ENCODE measurements around the gene ATP5PO. TPM values are rescaled to one million over a fixed set of nuclear protein-coding genes. Genes with fewer than 3 reads are reported as not detected.

The ATP5PO gene
- total RNA-seq, 3 donors from 2014 or later (not counting 1 experiment from before 2014, with no cell fraction given) = 80.4 to 95.4 (median 94.9) TPM

DNA sequence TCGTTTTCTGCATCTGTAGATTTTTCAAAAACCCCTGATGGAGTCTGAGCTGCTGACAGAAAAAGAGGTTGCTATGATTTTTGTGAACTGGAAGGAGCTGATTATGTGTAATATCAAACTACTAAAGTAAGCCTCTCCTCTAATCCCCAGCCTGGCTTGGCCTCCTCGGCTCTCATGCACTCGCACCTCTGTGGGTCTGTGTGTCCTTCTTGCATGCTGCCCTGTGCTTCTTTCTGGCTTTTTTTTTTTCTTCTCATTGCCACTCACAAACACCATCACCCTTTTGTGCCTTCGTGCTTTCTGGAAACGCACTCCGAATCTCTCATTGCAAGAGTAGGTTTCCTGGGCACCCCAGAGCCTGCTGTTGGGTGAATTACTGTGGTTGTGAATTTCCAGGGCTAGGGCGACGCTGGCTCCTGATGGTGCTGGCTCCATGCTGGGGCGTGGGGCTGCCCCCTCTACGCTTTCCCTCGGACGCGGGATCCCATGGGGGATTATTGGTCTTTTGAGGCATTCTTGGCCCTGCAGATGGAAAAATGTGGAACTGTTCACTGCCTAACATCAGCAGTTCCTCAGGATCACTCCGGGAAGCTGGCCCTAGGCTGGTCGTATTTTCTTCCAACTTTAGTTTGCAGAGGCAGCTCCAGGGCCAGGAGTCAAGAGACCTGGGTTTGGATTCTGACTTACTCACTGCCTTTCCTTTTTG, 56.8 kb downstream of the ATP5PO start:
- Histone ChIP-seq H3K9me3 (ENCODE audit: control insufficient read depth, insufficient read depth, low read length) (no peaks in the 10 kb centered on the region), H3K4me1 (ENCODE audit: control insufficient read depth, insufficient read depth, low read length) (no peaks in the 10 kb centered on the region), H3K4me3 (ENCODE audit: low read length) (no peak overlapping the region), H3K27ac (ENCODE audit: low read length) (no peak overlapping the region), H3K27me3 (ENCODE audit: control insufficient read depth, insufficient read depth, low read length) (no peaks in the 10 kb centered on the region), H3K36me3 (ENCODE audit: control insufficient read depth, insufficient read depth, low read length) (no peaks in the 10 kb centered on the region)
- H3K9me3 Mint-ChIP-seq = no peaks in the 10 kb centered on the region
- H3K4me3 Mint-ChIP-seq = no peak overlapping the region
- intact Hi-C loops (cut with micrococcal nuclease) = no loop called here
- H3K27ac Mint-ChIP-seq = no peak overlapping the region
- DNase-seq (no peak), ATAC-seq (no peak)
- no peaks in the 10 kb centered on the region for H3K4me1 Mint-ChIP-seq
- 82% methylated on average over 15 of the region's 15 CpGs for WGBS (ENCODE audit: insufficient coverage)
- peaks cover 2% of the 10 kb centered on the region in 2 donors for H3K27me3 Mint-ChIP-seq (ENCODE audit: low read depth in 2 of 2)
- H3K36me3 Mint-ChIP-seq = no peaks in the 10 kb centered on the region
- TF ChIP-seq, protein P1, sequence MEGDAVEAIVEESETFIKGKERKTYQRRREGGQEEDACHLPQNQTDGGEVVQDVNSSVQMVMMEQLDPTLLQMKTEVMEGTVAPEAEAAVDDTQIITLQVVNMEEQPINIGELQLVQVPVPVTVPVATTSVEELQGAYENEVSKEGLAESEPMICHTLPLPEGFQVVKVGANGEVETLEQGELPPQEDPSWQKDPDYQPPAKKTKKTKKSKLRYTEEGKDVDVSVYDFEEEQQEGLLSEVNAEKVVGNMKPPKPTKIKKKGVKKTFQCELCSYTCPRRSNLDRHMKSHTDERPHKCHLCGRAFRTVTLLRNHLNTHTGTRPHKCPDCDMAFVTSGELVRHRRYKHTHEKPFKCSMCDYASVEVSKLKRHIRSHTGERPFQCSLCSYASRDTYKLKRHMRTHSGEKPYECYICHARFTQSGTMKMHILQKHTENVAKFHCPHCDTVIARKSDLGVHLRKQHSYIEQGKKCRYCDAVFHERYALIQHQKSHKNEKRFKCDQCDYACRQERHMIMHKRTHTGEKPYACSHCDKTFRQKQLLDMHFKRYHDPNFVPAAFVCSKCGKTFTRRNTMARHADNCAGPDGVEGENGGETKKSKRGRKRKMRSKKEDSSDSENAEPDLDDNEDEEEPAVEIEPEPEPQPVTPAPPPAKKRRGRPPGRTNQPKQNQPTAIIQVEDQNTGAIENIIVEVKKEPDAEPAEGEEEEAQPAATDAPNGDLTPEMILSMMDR (IDR thresholded peaks at IDR 0.05) = no peak

- ATAC-seq (no peak), DNase-seq (no peak)
- H3K4me3 ChIP-seq (ENCODE audit: low read length) = no peak overlapping the region
- peaks cover 2% of the 10 kb centered on the region for H3K27me3 ChIP-seq (ENCODE audit: control insufficient read depth, insufficient read depth, low read length)
- Mint-ChIP-seq H3K4me1 (no peaks in the 10 kb centered on the region), H3K4me3 (no peak overlapping the region), H3K27ac (no peak overlapping the region), H3K27me3 (ENCODE audit: low read depth in 2 of 2) (peaks cover 0 to 5% of the 10 kb centered on the region in 2 donors), H3K36me3 (no peaks in the 10 kb centered on the region), H3K9me3 (no peaks in the 10 kb centered on the region)
- no peak overlapping the region for H3K27ac ChIP-seq (ENCODE audit: low read length)
- no peaks in the 10 kb centered on the region for H3K36me3 ChIP-seq (ENCODE audit: control insufficient read depth, insufficient read depth, low read length)
- WGBS (ENCODE audit: insufficient coverage) = 86% methylated on average over 25 of the region's 25 CpGs
- H3K4me1 ChIP-seq (ENCODE audit: control insufficient read depth, insufficient read depth, low read length) = no peaks in the 10 kb centered on the region
- TF ChIP-seq, protein P1 (IDR thresholded peaks at IDR 0.05) = no peak
- no peaks in the 10 kb centered on the region for H3K9me3 ChIP-seq (ENCODE audit: control insufficient read depth, insufficient read depth, low read length)
- intact Hi-C loops (cut with micrococcal nuclease) = no loop called here
These were observed 57.5 kb downstream of the ATP5PO start for GRCh38 chr21:33857846-33858666.

- Mint-ChIP-seq H3K27me3 (ENCODE audit: low read depth in 2 of 2) (peaks cover 0 to 5% of the 10 kb centered on the region in 2 donors), H3K4me3 (no peak overlapping the region), H3K27ac (no peak overlapping the region), H3K4me1 (no peaks in the 10 kb centered on the region), H3K9me3 (no peaks in the 10 kb centered on the region), H3K36me3 (no peaks in the 10 kb centered on the region)
- Histone ChIP-seq H3K36me3 (ENCODE audit: control insufficient read depth, insufficient read depth, low read length) (no peaks in the 10 kb centered on the region), H3K27me3 (ENCODE audit: control insufficient read depth, insufficient read depth, low read length) (peaks cover 2% of the 10 kb centered on the region), H3K9me3 (ENCODE audit: control insufficient read depth, insufficient read depth, low read length) (no peaks in the 10 kb centered on the region), H3K4me3 (ENCODE audit: low read length) (no peak overlapping the region), H3K27ac (ENCODE audit: low read length) (no peak overlapping the region), H3K4me1 (ENCODE audit: control insufficient read depth, insufficient read depth, low read length) (no peaks in the 10 kb centered on the region)
- 91% methylated on average over 17 of the region's 17 CpGs for WGBS (ENCODE audit: insufficient coverage)
- no peak for ATAC-seq
- intact Hi-C loops (cut with micrococcal nuclease) = no loop called here
- TF ChIP-seq, protein P1 (IDR thresholded peaks at IDR 0.05) = no peak
- DNase-seq = no peak
These were observed 58.6 kb downstream of the ATP5PO start for GRCh38 chr21:33856893-33857527.

Measured in natural killer cell (primary cell).